Motor neuron (in vitro differentiated cells): ENCODE results near the gene SLC1A6. TPM values are rescaled to one million over a fixed set of nuclear protein-coding genes. Genes with fewer than 3 reads are reported as not detected.
"Not testable (repeated sequence)": the region's sequence is repeated elsewhere in the genome, so short reads cannot be mapped to it uniquely, and the experiment has no call there.

Source experiments
- ATAC-seq, 8 experiments: fragments of 200-7000 bp; cut with Tn5 transposase; replicated peaks in 6 of 8; 2 replicates each; pipeline ENCODE4 v1.8.0; 2021; ENCODE audit warnings: mild to moderate bottlenecking in 8 of 8, moderate library complexity in 8 of 8
- H3K27ac ChIP-seq, 2 donors: fragments of 250-450 bp; sonication (Bioruptor Pico); 2 replicates each; pipeline ENCODE4 v1.9.0; 2021; ENCODE audit warnings: antibody characterized with exemption in 2 of 2, mild to moderate bottlenecking in 2 of 2, moderate library complexity in 1 of 2
- H3K4me1 ChIP-seq, 2 donors: fragments of 250-450 bp; sonication (Bioruptor Pico); replicated peaks in 1 of 2; 2 replicates each; pipeline ENCODE4 v1.6.1; 2021; ENCODE audit warnings: antibody characterized with exemption in 2 of 2, mild to moderate bottlenecking in 2 of 2, moderate library complexity in 1 of 2
- H3K4me3 ChIP-seq, 5 donors: fragments of 250-450 bp; sonication (Bioruptor Pico); 2 replicates each; pipeline ENCODE4 v1.9.0; 2021; ENCODE audit warnings: antibody characterized with exemption in 5 of 5, mild to moderate bottlenecking in 5 of 5, moderate library complexity in 4 of 5
- WGBS, 10 experiments: fragments of 450-650 bp; shearing (Covaris generic); methylation state at CpG; one replicate each; pipeline ENCODE4 v1.0.0; 2022; 5-methylcytosine and 5-hydroxymethylcytosine counted together
- in situ Hi-C, 9 experiments: fragments of 400-800 bp; cut with MboI; loops; one replicate each; pipeline ENCODE4 v1.15.0; 2021; ENCODE audit warnings: low sequenced_read_pairs in 9 of 9, low pct_unique_long_range_greater_than_20kb in 2 of 9; ENCODE audit not compliant: unreplicated experiment in 9 of 9
- total RNA-seq, 8 experiments: library from RNA; unstranded; fragments of 300-600 nt; gene quantifications; 2 replicates each; pipeline versions ENCODE4 v1.2.3 to v1.2.4, GENCODE V29; 2022

Gene SLC1A6
- total RNA-seq, 8 experiments from 2014 or later, result 0.31 to 9.0 (median 3.8) TPM; not detected in 1

DNA sequence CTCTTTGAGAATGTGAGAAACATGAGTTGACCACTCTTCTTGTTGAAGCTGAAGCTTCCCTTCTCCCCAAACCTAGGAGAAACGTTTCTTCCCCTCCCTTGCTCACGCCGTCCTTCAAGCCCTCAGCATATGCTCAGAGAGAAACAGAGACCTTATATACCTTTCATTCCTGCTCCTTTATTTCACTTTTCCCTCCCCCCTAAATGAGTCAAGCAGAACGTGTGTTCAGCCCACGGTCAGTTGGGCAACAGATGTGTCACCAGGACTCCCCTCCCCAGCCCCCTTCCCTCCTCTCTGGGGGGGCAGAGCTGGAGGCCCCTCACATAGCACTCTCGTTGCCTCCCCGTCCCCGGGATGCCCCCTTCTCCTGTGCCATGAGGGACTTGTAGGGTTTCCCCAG lies 29.8 kb downstream of the SLC1A6 start:
- Histone ChIP-seq H3K27ac (no peak overlapping the region), H3K4me3 (no peak overlapping the region), H3K4me1 (no peaks in the 10 kb centered on the region)
- in situ Hi-C loops, result no loop called here
- ATAC-seq, result no peak
- 17 to 67% (median 40%) methylated on average over 1 to 5 of the region's 8 CpGs; no CpG with 5 or more reads in 4 of the 10 experiments for WGBS, 10 experiments

DNA sequence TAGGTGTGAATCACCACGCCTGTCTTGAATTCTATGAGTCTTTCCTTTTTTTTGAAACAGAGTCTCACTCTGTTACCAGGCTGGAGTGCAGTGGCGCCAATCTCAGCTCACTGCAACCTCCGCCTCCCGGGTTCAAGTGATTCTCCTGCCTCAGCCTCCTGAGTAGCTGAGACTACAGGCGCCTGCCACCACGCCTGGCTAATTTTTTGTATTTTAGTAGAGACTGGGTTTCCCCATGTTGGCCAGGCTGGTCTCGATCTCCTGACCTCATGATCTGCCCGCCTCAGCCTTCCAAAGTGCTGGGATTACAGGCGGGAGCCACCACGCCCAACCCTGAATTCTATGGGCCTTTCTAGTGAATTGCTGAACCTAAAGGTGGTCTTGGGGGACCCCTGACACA lies 30.3 kb downstream of the SLC1A6 start:
- 8 to 100% (median 69%) methylated on average over 2 to 6 of the region's 10 CpGs for WGBS, 10 experiments
- in situ Hi-C loops, H3K27ac ChIP-seq, ATAC-seq, H3K4me3 ChIP-seq, H3K4me1 ChIP-seq: not testable (repeated sequence)

DNA sequence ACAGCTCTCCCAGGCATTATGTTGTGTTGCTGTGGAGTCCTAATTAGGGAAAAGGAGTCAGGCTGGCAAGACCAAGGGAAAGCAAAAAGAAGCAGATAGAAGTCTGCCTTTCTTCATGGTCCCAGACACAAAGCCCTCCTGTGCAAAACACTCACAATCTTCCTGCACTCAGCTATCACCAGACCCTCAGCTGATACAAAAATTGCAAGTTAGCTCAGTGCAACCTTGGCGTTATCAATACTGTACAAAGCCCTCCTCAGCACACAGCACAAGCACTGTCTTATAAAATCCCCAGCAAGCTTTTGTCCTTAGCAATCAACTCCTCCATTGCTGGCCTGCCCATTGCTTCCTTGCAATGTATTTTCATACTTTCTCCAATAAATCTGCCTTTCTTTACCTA lies 35.2 kb downstream of the SLC1A6 start:
- 0 to 100% (median 33%) methylated on average over 1 of the region's 1 CpG; no CpG with 5 or more reads in 3 of the 10 experiments for WGBS, 10 experiments
- ATAC-seq, result no peak
- Histone ChIP-seq H3K27ac (no peak overlapping the region), H3K4me1 (no peaks in the 10 kb centered on the region), H3K4me3 (no peak overlapping the region)
- in situ Hi-C loops, result no loop called here

DNA sequence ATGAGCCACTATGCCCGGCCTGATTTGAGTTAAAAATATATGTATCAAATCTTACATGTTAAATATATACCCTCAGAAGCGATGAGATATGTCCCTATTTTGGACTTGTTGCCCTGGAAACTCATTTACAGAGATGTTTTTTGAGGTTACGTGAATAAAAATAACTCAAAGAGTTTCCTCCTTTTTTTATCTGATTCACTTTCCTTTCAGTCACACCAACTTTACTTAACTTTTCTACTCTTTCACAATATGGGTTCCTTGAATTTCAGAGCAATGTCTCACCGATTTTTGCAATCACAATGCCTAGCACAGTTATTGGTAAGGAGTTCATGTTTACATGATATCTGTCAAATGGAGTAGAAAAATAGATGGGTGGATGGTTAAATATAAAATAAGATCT lies 36.1 kb downstream of the SLC1A6 start:
- in situ Hi-C loops, result no loop called here

DNA sequence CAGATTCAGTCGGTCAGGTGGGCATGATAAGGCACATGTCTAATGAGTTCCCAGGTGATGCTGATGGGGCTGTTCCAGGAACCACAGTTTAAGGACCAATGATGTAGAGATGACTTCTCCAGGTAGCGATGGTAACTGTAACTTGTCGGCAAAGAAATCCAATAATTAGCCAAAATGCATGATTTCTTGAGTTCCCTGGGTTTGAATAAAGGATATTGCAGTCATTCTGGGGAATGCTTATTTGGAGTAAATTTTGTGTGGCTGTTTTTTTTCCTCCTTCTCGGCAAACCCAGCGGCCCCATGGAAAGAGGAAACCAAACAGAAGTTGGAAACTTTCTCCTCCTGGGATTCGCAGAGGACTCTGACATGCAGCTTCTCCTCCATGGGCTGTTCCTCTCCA lies 38.5 kb downstream of the SLC1A6 start, which contains the start of gene OR7C2:
TSS of gene OR7C2 (plus strand) at position 301 of the 400 bp plus-strand sequence. CDS start at position 301, 0 bp downstream.
- in situ Hi-C loops, result no loop called here
- no peak within 1 kb of the TSS for H3K27ac ChIP-seq
- no peak within 1 kb of the TSS for H3K4me3 ChIP-seq
- H3K4me1 ChIP-seq, result no peaks in the 10 kb centered on the region
- 28 to 96% (median 67%) methylated on average over 2 to 6 of the region's 6 CpGs; no CpG with 5 or more reads in 1 of the 10 experiments for WGBS, 10 experiments
- no peak for ATAC-seq

More for the DNA sequence above, 36.1 kb downstream of the SLC1A6 start:
- Histone ChIP-seq H3K27ac (no peak overlapping the region), H3K4me3 (no peak overlapping the region), H3K4me1 (no peaks in the 10 kb centered on the region)
- 0 to 83% (median 34%) methylated on average over 1 to 4 of the region's 4 CpGs for WGBS, 10 experiments
- no peak for ATAC-seq

DNA sequence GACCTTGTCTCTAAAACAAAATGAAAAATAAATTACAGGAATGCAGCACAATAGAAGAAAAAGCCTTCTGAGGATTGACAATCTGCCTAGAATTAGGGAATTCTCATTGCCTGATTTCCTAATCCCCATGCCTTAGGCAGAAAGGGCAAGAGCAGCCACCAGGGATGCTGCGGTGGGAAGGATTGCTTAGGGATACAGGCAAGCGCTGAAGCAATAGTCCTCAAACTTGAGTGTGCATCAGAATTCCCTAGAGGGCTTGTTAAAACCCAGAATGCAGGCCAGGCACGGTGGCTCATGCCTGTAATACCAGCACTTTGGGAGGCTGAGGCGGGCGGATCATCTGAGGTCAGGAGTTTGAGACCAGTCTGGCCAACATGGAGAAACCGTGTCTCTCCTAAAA lies 39.4 kb downstream of the SLC1A6 start:
- in situ Hi-C loops, result no loop called here
- no peak overlapping the region for H3K4me3 ChIP-seq
- H3K27ac ChIP-seq, result no peak overlapping the region
- ATAC-seq, result no peak
- WGBS, 10 experiments, result 27 to 87% (median 60%) methylated on average over 2 to 6 of the region's 6 CpGs; no CpG with 5 or more reads in 5 of the 10 experiments
- no peaks in the 10 kb centered on the region for H3K4me1 ChIP-seq

DNA sequence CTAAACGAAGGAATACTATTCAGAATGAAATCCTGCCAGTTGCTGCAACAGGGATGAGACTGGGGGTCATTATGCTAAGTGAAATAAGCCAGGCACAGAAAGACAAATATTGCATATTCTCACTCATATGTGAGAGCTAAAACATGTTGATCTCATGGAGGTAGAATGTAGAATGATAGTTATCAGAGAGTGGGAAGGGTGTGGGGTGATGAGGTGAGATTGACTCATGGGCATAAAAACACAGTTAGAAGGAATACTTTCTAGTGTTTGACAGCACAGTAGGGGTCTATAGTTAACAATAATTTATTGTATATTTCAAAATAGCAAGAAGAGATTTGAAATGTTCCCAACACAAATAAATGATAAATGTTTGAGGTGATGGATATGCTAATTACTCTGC lies 46.2 kb downstream of the SLC1A6 start:
- 0 to 67% (median 23%) methylated on average over 1 of the region's 1 CpG; no CpG with 5 or more reads in 2 of the 10 experiments for WGBS, 10 experiments
- in situ Hi-C loops, result no loop called here
- Histone ChIP-seq H3K4me1 (no peaks in the 10 kb centered on the region), H3K27ac (no peak overlapping the region), H3K4me3 (no peak overlapping the region)
- ATAC-seq, result no peak

DNA sequence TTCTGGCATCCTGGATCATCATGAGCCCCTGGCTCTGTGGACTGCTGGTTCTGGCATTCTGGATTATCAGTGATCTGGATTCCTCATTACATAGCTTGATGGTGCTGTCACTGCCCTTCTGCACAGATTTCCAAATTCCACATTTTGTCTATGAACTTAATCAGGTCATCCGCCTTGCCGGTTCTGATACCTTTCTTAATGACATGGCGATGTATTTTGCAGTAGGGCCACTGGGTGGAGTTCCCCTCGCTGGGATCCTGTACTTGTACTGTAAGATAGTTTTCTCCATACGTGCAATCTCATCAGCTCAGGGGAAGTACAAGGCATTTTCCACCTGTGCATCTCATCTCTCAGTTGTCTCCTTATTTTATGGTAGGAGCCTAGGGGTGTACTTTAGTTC lies 62.8 kb downstream of the SLC1A6 start:
- no peak overlapping the region for H3K27ac ChIP-seq
- no peak overlapping the region for H3K4me3 ChIP-seq
- in situ Hi-C loops, result loop anchor here in 1 of 9 experiments (25.0 kb wide), 1 partner anchor 330 kb away; the partner anchor contains the start of gene CLEC17A
- 20 to 80% (median 67%) methylated on average over 2 to 5 of the region's 5 CpGs; no CpG with 5 or more reads in 5 of the 10 experiments for WGBS, 10 experiments
- no peaks in the 10 kb centered on the region for H3K4me1 ChIP-seq
- no peak for ATAC-seq

DNA sequence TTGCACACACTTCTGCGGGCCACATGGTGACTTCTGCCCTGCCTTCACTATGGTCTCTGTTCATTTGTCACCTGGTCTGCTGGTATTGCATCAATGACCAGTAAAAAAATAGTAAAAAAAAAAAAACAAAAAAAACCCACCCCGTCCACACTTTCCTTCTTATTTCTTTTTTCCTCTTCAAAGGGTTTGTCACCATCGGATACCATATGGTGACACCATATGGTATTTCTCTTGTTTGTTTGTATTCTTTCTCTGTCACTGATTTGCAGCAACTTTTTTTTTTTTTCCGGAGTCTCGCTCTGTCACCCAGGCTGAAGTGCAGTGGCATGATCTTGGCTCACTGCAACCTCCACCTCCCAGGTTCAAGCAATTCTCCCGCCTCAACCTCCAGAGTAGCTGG lies 64.5 kb downstream of the SLC1A6 start:
- H3K4me1 ChIP-seq, result no peaks in the 10 kb centered on the region
- H3K4me3 ChIP-seq, result no peak overlapping the region
- ATAC-seq, result no peak
- no peak overlapping the region for H3K27ac ChIP-seq
- 0 to 83% (median 69%) methylated on average over 1 to 5 of the region's 6 CpGs; no CpG with 5 or more reads in 3 of the 10 experiments for WGBS, 10 experiments
- in situ Hi-C loops, result loop anchor here in 1 of 9 experiments (25.0 kb wide), 1 partner anchor 328 kb away; the partner anchor contains the start of gene CLEC17A

DNA sequence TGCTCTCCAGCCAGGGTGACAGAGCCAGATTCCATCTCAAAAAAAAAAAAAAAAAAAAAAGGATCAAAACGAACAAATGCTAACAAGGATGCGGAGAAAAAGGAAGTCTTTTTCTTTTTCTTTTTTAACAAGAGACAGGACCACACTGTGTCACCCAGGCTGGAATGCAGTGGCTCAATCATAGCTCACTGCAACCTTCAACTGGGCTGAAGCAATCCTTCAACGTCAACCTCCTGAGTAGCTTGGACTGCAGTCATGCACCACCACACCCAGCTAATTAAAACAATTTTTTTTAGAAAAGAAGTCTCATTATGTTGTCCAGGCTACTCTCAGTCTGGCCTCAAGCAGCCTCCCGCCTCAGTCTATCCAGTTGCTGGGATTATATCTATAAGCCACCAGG lies 73.0 kb downstream of the SLC1A6 start:
- Histone ChIP-seq H3K27ac (no peak overlapping the region), H3K4me1 (no peaks in the 10 kb centered on the region), H3K4me3 (no peak overlapping the region)
- ATAC-seq, result no peak
- in situ Hi-C loops, result loop anchor here in 1 of 9 experiments (25.0 kb wide), 1 partner anchor 319 kb away; the partner anchor contains the start of gene CLEC17A
- WGBS, 10 experiments, result 10 to 85% (median 72%) methylated on average over 1 to 4 of the region's 4 CpGs

DNA sequence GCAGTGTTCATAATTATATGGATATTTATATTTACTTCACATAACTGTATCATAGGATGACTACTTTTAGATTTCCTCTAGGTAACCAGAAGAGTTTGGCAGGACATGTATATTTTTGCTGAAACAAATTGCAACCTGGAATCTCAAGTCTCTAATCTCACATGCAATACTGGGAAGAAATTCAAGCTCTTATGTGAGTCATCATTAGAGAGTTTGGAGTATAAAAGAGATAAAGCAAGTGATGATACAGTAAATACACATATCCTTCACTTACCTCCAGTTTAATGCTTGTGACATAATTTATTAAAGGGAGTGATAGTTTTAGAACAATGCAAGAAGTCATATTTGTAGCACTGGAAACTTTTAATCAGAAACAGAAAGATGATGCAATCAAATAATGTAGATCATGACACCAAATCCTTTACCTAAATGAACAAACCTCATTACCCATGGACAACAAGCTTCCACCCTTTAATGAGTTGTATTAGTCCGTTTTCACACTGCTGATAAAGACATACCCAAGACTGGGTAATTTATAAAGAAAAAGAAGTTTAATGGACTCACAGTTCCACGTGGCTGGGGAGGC lies 77.9 kb downstream of the SLC1A6 start:
- in situ Hi-C loops, result loop anchor here in 1 of 9 experiments (25.0 kb wide), 1 partner anchor 314 kb away; the partner anchor contains the start of gene CLEC17A
- no peaks in the 10 kb centered on the region for H3K4me1 ChIP-seq

More for the DNA sequence above, 77.9 kb downstream of the SLC1A6 start:
- WGBS, 10 experiments, result 0 to 14% (median 0%) methylated on average over 1 to 2 of the region's 2 CpGs; no CpG with 5 or more reads in 3 of the 10 experiments
- Histone ChIP-seq H3K4me3 (no peak overlapping the region), H3K27ac (no peak overlapping the region)
- no peak for ATAC-seq
